Ishikawa (cell line): ENCODE measurements around the gene NLGN1.

Experiments
- CEBPB ChIP-seq: IDR thresholded peaks from 2 replicates; pipeline ENCODE4 v1.6.1; 2012
- CREB1 ChIP-seq: IDR thresholded peaks from 2 replicates; pipeline ENCODE4 v1.6.1; 2012; ENCODE audit warnings: low read depth
- EGR1 ChIP-seq: IDR thresholded peaks from 2 replicates; pipeline ENCODE4 v1.6.1; 2012
- EP300 ChIP-seq: IDR thresholded peaks from 2 replicates; pipeline ENCODE4 v1.6.1; 2012; ENCODE audit warnings: borderline replicate concordance
- FOXM1 ChIP-seq: IDR thresholded peaks from 2 replicates; pipeline ENCODE4 v1.6.1; 2012; ENCODE audit warnings: low read depth, borderline replicate concordance
- MAX ChIP-seq: IDR thresholded peaks from 2 replicates; pipeline ENCODE4 v1.6.1; 2012
- NFIC ChIP-seq: IDR thresholded peaks from 2 replicates; pipeline ENCODE4 v1.6.1; 2012
- RAD21 ChIP-seq: IDR thresholded peaks from 2 replicates; pipeline ENCODE4 v1.6.1; 2012; ENCODE audit warnings: low read depth
- REST ChIP-seq: IDR thresholded peaks from 2 replicates; pipeline ENCODE4 v1.6.1; 2012; ENCODE audit warnings: low read depth, mild to moderate bottlenecking
- TAF1 ChIP-seq: IDR thresholded peaks from 2 replicates; pipeline ENCODE4 v1.6.1; 2012; ENCODE audit warnings: low read depth, mild to moderate bottlenecking
- TCF12 ChIP-seq: IDR thresholded peaks from 2 replicates; pipeline ENCODE4 v1.6.1; 2012; ENCODE audit warnings: low read depth
- TEAD4 ChIP-seq: IDR thresholded peaks from 2 replicates; pipeline ENCODE4 v1.6.1; 2012
- USF1 ChIP-seq: IDR thresholded peaks from 2 replicates; pipeline ENCODE4 v1.6.1; 2012
- YY1 ChIP-seq: IDR thresholded peaks from 2 replicates; pipeline ENCODE4 v1.6.1; 2012; ENCODE audit warnings: low read depth
- ZBTB7A ChIP-seq: IDR thresholded peaks from 2 replicates; pipeline ENCODE4 v1.6.1; 2012; ENCODE audit warnings: low read depth

The NLGN1 gene

GRCh38 chr3:174266476-174266875, 868.9 kb downstream of the NLGN1 start:
- TF ChIP-seq TCF12 (no peak), MAX (no peak), EP300 (no peak), USF1 (no peak), CREB1 (no peak)

GRCh38 chr3:174268061-174268460, 870.5 kb downstream of the NLGN1 start:
- TF ChIP-seq EP300 (no peak), USF1 (no peak), YY1 (no peak), TCF12 (no peak), CREB1 (no peak), RAD21 (no peak), TEAD4 (no peak), MAX (no peak), CEBPB (no peak), ZBTB7A (no peak), REST (no peak), NFIC (no peak), FOXM1 (no peak)

- TF ChIP-seq ZBTB7A (no peak), CEBPB (no peak), REST (no peak), USF1 (no peak), NFIC (no peak), RAD21 (no peak), YY1 (no peak), TCF12 (no peak), EGR1 (no peak), FOXM1 (no peak), TEAD4 (no peak), CREB1 (no peak), EP300 (no peak), TAF1 (no peak)
Measured at GRCh38 chr3:174268586-174268985, 871.0 kb downstream of the NLGN1 start.

GRCh38 chr3:174270841-174271240, 873.3 kb downstream of the NLGN1 start:
- TF ChIP-seq EP300 (no peak), MAX (no peak), REST (no peak), CREB1 (no peak), TCF12 (no peak), EGR1 (no peak), FOXM1 (no peak), TAF1 (no peak), RAD21 (no peak), TEAD4 (no peak)
